ENCODE measurements around the gene SAP30L.

GRCh38 chr5:154430961-154431630 lies 14.7 kb upstream of the SAP30L start:
- TF ChIP-seq CTCF (IDR thresholded peaks at IDR 0.05) (no peak), POLR2A (IDR thresholded peaks at IDR 0.05) (no peak)
